ENCODE measurements around the gene PARD3.
"Not testable (repeated sequence)": the region's sequence is repeated elsewhere in the genome, so short reads cannot be mapped to it uniquely, and the experiment has no call there.

PARD3 gene

DNA sequence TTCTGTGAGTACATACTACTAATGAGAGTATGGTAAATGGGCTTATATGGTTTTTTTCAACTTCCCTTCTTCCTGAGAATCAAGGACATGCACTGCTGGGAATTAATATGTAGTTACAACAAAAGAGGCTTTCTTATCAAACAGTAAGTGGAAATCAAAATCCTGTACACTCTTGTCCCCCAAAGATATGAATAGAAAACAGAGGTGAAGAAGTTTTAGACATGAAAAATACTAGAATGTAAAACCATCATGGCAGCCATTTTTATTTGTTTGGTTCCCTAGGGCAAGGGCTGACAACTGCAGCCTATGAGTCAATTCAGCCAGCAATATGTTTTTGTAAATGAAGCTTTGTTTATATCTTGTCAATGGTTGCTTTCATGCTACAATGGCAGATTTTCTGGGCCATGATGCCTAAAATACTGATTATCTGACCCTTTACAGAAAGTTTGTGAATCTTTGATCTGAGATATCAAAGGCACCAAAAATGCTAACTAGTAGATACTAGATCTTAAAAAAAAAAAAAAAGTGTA, 422.4 kb downstream of the PARD3 start:
- DNase-seq (ENCODE audit: low read depth in 2 of 2) = no peak

DNA sequence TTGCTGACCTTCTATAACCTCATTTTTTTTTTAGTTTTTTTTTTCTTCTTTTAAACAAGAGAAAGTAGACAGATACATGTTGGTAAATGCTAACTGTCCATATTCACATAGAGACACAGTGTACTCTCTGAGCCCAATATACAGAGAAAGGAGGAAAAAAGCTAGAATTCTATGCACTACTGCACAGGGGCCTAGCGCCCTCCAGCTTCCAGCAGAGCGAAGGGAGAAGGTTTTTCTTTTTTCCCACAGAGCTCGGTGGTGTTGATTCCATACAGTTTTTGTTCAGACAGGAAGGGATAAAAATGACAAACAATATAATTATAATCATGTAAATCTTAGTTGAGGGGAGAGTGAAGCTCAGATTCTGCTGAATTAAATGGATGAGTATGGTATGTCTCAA, 423.9 kb downstream of the PARD3 start:
- DNase-seq (ENCODE audit: low read depth in 2 of 2) = not testable (repeated sequence)

DNA sequence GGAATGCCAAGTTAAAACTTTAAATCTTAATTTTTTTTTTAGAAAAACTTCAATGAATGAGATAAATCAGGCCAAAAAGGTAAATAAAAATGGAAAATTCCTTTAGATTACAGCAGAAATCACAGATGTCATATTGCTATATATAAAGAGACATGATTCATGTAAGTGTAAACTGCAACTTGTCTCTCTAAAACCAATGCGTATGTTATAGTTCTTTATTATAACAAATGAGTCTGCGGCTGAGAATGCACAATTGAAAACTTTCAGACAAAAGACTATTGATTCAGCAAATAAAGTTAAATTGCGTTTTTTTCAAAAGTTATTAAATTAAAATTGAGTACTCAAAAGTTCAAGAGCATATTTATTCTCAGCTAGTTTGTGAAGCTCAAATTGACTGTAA, 425.3 kb downstream of the PARD3 start:
- DNase-seq (ENCODE audit: low read depth in 2 of 2) = no peak

DNA sequence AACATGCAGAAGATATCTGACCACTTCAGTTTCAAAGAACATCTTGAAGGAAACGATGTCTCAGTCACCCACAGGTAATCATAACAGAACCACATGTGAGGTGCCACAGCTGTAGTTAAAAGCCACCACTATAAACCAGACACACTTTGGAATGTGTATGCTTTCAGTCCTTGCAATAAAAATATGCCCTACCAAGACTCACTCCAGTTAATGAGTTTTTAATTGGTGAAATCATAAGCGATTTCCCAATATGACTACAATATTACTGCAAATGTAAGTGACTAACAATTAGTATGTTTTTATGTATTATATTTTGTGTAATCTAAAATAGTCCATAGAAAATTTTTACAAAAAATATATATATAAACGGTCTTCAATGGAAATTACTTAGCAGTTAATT, 428.2 kb downstream of the PARD3 start:
- DNase-seq (ENCODE audit: low read depth in 2 of 2) = no peak

DNA sequence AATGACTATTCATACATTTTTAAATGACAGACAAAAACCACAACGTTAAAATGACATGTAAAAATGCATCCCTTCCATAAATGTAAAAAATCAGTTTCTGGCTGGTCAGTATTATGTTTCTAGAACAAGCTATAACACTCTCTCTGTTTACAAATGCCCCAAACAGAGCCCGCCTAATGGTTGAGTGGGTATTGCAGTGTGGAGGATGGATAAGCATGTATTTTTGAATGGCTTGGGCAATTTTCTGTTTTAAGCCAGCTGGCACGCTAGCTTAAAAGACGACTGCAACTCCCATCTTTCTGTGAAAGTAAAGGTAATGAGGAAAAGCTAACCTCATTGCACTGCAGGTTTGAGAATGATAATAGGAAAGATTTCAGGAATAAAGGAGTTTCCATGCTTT, 430.7 kb downstream of the PARD3 start:
- DNase-seq (ENCODE audit: low read depth in 2 of 2) = no peak

DNA sequence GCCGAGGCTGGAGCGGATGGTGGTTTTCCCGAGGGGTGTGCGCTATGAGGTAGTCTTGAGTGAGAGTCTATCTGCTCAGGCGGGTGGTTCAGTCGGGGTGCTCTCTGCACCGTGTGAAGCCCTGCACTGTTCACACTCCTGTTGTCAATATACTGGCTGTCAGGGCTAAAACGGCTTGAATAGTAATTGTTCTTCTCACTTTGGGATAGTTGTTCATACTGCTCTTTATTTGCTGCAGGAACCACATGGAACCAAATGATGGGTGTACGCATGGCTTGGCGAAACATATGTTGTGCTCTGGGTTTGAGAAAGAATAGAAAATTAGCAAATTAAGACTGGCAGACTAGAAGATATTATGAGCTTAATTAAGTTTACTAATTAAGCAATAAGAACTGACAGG, 432.5 kb downstream of the PARD3 start:
- DNase-seq (ENCODE audit: low read depth in 2 of 2) = no peak

DNA sequence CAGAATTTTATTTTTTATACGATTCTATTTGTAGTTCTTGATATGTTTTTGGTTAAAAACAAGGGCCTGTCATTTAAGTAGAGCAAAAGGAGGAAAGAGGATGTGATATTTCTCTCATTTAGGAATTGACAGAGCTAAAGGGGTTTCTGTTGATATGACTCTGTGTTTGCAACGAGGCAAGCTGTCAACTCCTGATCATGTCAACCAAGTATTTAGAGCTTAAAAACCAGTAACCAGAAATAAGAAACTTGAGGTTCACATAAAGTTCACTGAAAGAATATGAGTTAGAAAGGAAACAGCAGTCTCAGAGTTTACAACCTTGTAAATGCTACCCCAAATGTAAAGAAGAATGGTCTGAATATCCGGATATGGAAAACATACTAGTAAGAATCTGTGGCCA, 434.2 kb downstream of the PARD3 start:
- no peak for DNase-seq (ENCODE audit: low read depth in 2 of 2)

DNA sequence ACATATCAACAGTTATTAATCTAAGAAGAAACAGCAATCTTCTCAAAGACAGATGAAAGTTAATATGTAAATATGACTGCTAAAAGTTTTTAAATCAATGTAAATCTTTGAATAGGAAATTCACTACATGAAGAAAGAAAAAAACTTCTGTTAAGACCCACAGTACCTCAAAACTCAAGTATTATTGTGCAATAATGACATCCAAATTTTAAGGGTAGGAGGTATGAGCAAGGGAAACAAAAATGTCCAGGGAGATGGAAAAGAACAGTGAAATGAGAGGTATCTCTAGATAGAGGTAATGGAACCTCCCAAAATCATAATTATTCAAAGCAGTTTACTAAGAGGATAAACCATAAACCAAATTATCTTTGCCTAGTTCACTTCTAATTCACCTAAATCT, 436.8 kb downstream of the PARD3 start:
- no peak for DNase-seq (ENCODE audit: low read depth in 2 of 2)

DNA sequence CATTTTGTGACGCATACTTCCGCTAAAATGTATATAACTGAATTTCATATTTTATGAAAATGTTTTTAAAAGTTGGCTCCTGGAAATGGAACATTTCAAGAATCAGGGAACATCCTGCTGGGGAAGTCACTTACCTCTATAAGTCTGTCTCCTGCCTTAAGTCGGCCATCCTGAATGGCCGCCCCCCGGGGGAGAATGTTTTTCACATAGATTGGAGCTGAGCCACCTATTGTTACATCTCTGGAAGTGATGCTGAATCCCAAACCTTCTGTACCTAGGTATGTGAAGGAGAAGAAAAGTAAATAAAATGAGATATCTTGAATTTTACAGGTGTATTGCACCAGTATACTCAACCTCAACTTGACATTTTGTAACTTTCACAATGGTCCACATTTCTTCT, 437.3 kb downstream of the PARD3 start:
- DNase-seq (ENCODE audit: low read depth in 2 of 2) = no peak

DNA sequence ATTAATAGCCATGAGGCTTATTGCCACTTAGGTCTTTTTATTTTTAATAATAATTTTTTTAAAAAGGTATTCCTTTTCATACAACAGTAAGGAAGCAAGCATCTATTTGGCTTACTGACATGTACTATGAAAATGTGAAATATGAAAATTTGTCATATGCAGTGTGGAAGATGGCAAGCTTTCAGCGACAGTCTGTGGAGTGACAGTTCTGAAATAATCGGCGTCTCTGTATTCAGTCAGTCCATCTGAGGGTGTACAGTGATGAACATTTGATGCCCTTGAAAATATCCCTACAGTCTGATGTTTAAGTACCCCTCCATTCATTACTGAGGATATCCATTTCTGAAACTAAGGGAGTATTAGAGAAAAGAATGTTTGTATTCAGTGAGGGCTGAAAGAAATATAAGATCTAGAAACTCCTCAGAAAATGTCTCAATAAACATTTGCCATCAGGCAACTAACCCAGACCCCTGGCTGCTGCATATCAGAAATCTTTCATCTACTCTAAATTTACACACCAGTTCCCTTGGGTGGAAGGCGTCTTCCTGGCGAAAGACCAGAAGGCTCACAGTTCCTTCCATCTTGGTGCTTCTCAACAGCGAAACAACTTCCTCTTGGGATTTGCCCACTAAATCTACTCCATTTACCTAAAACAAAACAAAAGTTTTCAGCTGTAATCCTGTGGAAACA, 440.6 kb downstream of the PARD3 start:
- no peak for DNase-seq (ENCODE audit: low read depth in 2 of 2)

DNA sequence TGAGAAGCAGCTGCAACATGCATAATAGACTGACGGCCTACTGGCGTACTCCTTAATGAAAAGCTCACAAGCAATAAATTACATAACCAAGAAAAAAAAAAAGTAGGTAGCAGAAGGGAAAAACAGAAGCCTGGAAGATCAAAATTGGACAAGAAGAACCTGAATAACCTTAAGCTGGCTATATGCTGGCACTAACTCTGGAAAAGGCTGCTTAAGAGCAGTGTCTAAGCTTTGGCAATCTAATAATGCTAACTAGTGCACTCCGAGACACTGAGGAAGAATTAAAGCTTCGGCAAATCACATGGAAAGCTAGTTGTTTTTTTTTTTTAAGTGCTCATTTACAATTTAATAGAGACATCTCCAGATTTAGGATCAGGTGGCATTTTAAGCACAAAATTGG, 441.9 kb downstream of the PARD3 start:
- no peak for DNase-seq (ENCODE audit: low read depth in 2 of 2)

DNA sequence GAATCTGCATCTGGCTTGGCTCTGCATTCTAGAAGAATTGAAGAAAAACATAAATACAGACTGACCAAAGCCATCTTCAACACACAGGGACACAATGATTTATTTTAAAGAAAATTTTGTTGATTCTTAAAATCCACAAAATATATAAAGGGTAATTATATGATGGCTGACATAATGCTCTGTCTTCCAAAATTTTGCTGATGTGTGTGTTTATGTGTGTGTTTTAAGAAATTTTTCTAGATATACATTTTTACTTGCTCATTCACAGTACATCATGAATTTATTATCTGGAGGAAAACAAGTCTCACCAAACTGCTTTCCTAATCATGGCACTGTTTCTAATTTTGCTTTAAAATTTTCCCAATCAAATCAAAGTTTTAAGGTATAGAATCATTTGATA, 442.6 kb downstream of the PARD3 start:
- no peak for DNase-seq (ENCODE audit: low read depth in 2 of 2)

DNA sequence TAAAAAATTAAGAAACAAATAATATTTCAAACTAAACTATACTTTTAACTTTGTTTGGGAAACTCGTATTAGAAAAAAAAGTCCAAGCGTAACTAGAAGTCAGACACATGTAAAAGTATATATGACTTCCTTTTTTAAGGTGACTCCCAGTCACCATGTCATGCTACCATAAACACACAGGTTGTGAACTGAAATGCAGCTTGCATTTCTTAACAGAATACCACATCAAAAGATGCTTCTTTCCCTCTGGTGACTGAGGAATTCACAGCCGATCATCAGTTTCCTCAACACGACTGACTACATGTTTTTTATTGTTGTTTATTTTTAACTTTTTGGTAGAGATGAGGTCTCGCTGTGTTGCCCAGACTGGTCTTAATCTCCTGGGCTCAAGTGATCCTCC, 445.0 kb downstream of the PARD3 start:
- DNase-seq (ENCODE audit: low read depth in 2 of 2) = no peak

DNA sequence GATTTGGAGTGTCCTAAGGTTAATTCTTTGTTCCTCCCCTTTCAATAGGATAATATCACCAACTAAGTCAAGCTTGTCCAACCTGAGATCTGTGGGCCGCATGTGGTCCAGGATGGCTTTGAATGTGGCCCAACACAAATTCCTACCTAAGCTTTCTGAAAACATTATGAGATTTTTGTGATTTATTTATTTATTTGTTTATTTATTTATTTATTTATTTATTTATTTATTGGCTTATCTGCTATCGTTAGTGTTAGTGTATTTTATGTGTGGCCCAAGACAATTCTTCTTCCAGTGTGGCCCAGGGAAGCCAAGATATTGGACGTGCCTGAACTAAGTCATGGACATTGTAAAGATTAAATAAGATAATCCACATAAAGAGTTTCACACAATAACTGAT, 446.0 kb downstream of the PARD3 start:
- DNase-seq (ENCODE audit: low read depth in 2 of 2) = no peak

DNA sequence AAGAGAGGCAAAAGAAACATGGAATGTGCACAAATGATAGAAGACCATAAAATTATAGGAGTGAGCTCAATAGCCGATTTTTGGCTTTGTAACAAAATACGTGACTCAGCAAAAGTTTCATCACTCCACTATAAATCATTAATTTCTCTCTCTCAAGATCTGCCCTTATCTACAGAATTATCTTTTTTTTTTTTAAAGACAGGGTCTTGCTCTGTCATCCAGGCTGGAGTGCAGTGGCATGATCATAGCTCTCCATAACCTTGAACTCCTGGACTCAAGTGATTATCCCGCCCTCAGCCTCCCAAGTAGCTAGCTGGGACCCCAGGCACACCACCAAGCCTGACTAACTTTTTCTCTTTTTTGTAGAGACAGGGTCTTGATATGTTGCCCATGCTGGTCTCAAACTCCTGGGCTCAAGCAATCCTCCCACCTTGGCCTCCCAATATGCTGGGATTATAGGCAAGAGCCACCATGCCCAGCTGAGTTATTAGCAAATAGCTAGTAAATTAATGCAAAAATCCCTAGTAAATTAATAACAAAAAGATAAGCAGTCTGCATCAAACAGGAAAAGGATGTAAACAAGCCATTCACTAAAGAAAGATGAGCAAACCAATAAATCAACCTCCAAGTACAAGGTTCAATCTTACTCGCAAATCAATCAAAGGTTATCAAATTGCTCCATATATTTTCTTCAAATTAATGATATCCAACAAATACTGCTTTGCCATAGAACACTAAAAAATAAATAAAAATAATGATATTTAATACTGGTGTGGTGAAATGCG, 450.7 kb downstream of the PARD3 start:
- no peak for DNase-seq (ENCODE audit: low read depth in 2 of 2)

DNA sequence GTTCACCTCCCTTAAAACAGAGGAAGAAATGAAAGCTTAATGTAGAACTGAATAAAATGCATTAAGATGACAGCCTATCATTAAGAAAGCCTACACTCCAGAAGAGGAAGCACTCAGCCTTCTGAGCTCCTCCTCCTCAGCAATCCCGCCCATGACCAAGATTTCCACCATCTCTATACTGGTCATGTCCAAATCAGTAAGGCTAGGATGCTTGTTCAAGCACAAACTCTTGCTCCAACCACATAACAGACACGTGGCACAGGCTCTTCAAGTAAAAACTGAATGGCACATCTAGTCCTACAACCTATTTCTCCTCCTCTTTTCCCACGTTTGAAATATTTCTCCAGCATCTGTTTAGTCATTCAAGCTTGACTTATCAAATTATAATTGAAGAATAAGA, 454.1 kb downstream of the PARD3 start:
- DNase-seq (ENCODE audit: low read depth in 2 of 2) = no peak

DNA sequence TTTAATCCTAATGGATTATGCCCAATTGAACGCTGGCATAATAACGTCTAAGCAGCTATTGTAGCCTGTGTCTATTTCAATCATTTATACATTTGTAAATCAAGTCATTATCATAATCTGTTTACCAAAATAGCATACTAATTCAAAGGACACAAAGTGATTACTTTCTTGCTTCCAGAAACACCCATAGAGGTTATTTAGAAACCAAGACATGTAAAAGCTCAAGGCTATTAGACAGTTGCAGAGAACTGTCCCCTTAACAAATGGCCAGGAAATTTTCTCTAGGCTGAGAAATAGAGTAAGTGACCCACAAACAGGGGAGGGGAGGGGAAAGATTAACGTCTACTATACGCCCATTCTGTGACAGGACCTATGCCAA, 455.7 kb downstream of the PARD3 start:
- DNase-seq (ENCODE audit: low read depth in 2 of 2) = no peak

DNA sequence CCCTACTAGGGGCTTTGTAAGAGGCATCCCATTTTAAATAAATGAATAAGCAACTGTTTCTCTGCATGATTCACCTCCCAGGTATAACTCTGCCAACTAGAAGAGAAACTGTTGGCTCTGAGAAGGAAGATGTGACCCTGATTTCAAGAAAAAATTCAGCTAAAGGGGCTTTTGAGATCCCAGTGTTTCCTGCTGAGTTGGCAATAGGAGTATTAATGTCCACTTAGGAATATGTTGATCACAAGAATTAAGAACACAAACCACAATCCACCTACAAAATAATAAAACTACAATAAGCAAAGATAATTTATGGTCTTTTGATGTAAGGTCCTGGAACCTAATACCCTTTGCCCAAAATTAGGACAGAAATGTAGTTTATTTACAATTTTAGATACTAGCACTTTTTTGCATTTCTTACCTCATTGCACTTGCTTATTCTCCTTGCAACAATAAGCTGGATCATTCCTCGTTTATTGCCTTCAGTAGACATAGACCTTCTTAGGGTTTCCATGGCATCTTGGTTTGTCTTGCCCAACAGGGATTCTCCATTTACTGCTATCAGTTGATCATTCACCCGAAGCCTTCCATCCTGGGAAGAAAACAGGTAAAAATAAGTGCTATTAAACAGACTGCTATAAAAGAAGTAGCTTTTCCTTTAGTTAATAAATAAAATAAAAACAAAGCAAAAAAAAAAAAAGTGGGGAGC, 456.2 kb downstream of the PARD3 start:
- no peak for DNase-seq (ENCODE audit: low read depth in 2 of 2)

DNA sequence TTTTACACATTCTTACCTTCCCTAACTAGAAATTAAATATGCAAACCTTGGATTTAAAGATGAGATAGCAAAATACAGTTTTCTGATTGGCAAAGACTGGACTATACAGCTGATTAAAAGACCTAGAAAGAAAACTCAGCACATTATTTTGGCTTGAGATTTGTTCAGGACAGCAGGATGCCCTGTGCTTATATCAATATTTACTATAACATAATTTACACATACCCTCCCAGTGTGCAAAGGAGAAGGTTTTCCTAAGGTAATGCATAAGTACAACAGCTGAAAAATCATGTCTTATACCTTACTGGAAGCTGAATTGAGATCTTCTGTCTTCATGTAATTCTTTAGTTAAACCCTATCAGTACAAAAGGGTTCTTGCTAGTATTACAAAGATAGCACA, 458.6 kb downstream of the PARD3 start:
- DNase-seq (ENCODE audit: low read depth in 2 of 2) = no peak

DNA sequence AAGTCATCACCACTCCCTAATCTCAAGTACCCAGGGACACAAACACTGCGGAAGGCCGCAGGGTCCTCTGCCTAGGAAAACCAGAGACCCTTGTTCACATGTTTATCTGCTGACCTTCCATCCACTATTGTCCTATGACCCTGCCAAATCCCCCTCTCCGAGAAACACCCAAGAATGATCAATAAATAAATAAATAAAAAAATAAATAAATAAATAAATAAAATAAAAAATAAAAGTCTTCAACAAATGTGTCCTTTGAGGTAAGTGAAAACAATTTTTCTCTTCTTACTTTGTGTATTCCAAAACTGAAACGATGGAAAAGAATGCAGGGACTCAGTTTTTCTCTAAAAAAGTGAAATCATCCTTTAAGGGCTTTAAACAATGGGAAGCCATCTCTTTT, 461.6 kb downstream of the PARD3 start:
- DNase-seq (ENCODE audit: low read depth in 2 of 2) = not testable (repeated sequence)

DNA sequence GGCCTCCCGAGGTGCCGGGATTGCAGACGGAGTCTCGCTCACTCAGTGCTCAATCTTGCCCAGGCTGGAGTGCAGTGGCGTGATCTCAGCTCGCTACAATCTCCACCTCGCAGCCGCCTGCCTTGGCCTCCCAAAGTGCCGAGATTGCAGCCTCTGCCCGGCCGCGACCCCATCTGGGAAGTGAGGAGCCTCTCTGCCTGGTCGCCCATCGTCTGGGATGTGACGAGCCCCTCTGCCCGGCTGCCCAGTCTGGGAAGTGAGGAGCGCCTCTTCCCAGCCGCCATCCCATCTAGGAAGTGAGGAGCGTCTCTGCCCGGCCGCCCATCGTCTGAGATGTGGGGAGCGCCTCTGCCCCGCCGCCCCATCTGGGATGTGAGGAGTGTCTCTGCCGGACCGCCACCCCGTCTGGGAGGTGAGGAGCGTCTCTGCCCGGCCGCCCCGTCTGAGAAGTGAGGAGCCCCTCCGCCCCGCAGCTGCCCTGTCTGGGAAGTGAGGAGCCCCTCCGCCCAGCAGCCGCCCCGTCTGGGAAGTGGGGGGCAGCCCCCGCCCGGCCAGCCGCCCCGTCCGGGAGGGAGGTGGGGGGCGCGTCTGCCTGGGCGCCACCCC, 462.4 kb downstream of the PARD3 start:
- DNase-seq (ENCODE audit: low read depth in 2 of 2) = not testable (repeated sequence)

DNA sequence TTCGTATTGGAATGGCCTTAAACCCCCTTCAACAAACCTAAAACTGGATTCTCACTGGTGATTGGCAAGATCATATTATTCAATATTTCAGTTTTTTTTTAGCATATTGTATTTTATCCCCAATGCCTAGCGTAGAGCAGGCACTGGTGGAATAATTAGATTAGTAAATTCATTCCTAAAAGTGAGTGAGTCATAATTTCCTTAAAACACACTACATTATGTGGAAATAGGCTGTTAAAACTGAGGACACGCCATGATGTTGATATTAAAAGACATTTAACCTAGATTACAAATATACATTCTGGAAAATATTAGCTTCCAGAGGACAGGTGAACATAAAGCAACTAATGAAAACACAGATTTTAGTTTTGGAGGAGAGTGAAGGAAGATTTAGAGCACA, 463.9 kb downstream of the PARD3 start:
- no peak for DNase-seq (ENCODE audit: low read depth in 2 of 2)

All from stimulated activated CD8-positive, alpha-beta memory T cell treated with anti-CD3 and anti-CD28 coated beads, Interleukin-2, amount 100 ng/mL, for 48 hours (primary cell).